CD1c-positive myeloid dendritic cell (primary cell): Measurements from ENCODE around the gene KLHL2.

Experiments used
- DNase-seq: peaks from one replicate; pipeline ENCODE4 v3.0.0-alpha.2; 2016; ENCODE audit errors: extremely low spot score

KLHL2 gene

GRCh38 chr4:165368114-165368513 is 160.8 kb downstream of the KLHL2 start:
- no peak for DNase-seq

DNA sequence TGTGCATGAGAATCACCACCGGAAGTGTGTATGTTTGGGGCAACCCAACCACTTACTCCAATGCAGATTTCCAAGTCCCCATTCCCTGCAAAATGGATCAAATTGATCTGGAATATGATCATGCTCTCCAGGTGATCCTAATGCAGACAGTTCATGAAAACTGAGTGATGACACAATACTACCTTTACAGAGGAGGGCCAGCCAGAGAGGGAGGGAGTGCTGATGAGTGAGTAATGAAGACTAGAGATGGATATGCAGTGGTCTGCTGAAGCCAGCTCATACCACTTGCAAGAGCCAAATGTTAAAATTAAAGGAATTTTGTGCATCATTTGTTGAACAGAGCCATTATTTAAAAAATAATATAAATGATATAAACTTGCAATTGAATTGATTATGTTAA is 161.2 kb downstream of the KLHL2 start:
- no peak for DNase-seq

DNA sequence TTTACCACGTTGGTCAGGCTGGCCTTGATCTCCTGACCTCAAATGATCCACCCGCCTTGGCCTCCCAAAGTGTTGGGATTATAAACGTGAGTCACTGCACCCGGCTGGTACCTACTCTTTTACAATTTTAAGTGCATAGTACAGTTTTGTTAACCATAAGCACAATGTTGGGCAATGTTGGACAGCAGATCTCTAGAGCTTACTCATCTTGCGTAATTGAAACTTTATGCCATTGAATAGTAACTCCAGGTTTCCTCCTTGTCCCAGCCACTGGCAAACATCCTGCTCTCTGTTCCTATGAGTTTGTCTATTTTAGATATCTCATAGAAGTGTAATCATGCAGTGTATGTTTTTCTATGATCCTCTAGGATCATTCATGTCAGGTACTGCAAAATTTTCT is 162.2 kb downstream of the KLHL2 start:
- no peak for DNase-seq

DNA sequence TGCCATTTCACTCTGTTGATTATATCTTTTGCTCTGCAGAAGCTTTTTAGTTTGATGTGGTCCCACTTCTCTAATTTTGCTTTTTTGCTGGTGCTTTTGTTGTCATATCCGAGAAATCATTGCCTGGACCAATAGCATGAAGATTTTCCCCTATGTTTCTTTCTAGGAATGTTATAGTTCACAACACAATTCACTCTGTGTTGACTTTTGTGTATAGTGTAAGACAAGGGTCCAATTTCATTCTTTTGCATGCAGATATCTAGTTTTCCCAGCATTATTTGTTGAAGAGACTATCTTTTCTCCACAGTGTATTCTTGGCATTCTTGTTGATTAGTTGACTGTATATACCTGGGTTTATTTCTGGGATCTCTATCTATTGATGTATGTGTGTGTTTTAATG is 163.2 kb downstream of the KLHL2 start:
- no peak for DNase-seq
